K562 (cell line): ENCODE measurements around the gene SNW1. TPM values are rescaled to one million over a fixed set of nuclear protein-coding genes. Genes with fewer than 3 reads are reported as not detected.
A peak's percentile ranks its signal among the peaks of the same experiment; 100 is the strongest.

Experiments used
- ADNP ChIP-seq: fragments of 200-800 bp; sonication (Bioruptor generic); IDR thresholded peaks from 2 replicates; pipeline ENCODE4 v1.6.1; 2016; ENCODE audit warnings: missing genetic modification characterization, missing compliant biosample characterization
- ARID3A ChIP-seq: IDR thresholded peaks from 2 replicates; pipeline ENCODE4 v1.6.1; 2012; ENCODE audit warnings: low read depth, low read length, improper control_type of control experiment, borderline replicate concordance
- BRD4 ChIP-seq: fragments of 200-600 bp; sonication (generic); IDR thresholded peaks from 2 replicates; pipeline ENCODE4 v1.6.1; 2017; ENCODE audit warnings: inconsistent platforms
- CBFA2T3 ChIP-seq: fragments of 450-650 bp; IDR thresholded peaks from 2 replicates; pipeline ENCODE4 v1.6.1; 2017
- CHCHD3 ChIP-seq: fragments of 250-450 bp; sonication (Bioruptor Pico); IDR thresholded peaks from 2 replicates; pipeline ENCODE4 v2.1.2; 2022; ENCODE audit warnings: mild to moderate bottlenecking
- CUX1 ChIP-seq: fragments of 200-800 bp; sonication (Bioruptor generic); IDR thresholded peaks from 2 replicates; pipeline ENCODE4 v1.6.1; 2016; ENCODE audit warnings: missing genetic modification characterization, missing compliant biosample characterization
- DPF2 ChIP-seq: fragments of 450-650 bp; IDR thresholded peaks from 2 replicates; pipeline ENCODE4 v1.6.1; 2016
- GABPB2 ChIP-seq: fragments of 250-450 bp; sonication (Bioruptor Pico); conservative IDR thresholded peaks from 2 replicates; pipeline ENCODE4 v1.5.1; 2021; ENCODE audit warnings: mild to moderate bottlenecking
- GATAD2A ChIP-seq: fragments of 450-650 bp; IDR thresholded peaks from 2 replicates; pipeline ENCODE4 v1.6.1; 2017
- ILK ChIP-seq: fragments of 450-650 bp; IDR thresholded peaks from 2 replicates; pipeline ENCODE4 v1.6.1; 2016; ENCODE audit warnings: missing genetic modification characterization, low read depth, mild to moderate bottlenecking, missing compliant biosample characterization, moderate library complexity, borderline replicate concordance
- IRF2 ChIP-seq: sonication (generic); formaldehyde crosslinking; IDR thresholded peaks from 2 replicates; pipeline ENCODE4 v1.8.1; 2022; ENCODE audit warnings: mild to moderate bottlenecking, missing genetic modification reagents
- KAT2B ChIP-seq: IDR thresholded peaks from one replicate; pipeline ENCODE4 v1.6.1; 2012; ENCODE audit warnings: low read depth, mild to moderate bottlenecking, control low read depth, inconsistent platforms, low read length, moderate library complexity
- KAT7 ChIP-seq: sonication (generic); formaldehyde crosslinking; IDR thresholded peaks from 2 replicates; pipeline ENCODE4 v1.8.0; 2022; ENCODE audit warnings: missing genetic modification reagents, mild to moderate bottlenecking, borderline replicate concordance
- MTA2 ChIP-seq: fragments of 450-650 bp; IDR thresholded peaks from 2 replicates; pipeline ENCODE4 v1.6.1; 2016; ENCODE audit warnings: low read depth
- PCBP2 ChIP-seq: fragments of 200-400 bp; formaldehyde crosslinking; IDR thresholded peaks from 2 replicates; pipeline ENCODE4 v1.6.1; 2018; ENCODE audit warnings: low read length, low read depth, mild to moderate bottlenecking, moderate library complexity; ENCODE audit not compliant: poor library complexity, severe bottlenecking
- PKNOX1 ChIP-seq: fragments of 450-650 bp; IDR thresholded peaks from 2 replicates; pipeline ENCODE4 v1.6.1; 2016
- POLR2AphosphoS5 ChIP-seq: IDR thresholded peaks from 2 replicates; pipeline ENCODE4 v1.6.1; 2011; ENCODE audit warnings: mild to moderate bottlenecking, low read depth, low read length, moderate library complexity; ENCODE audit not compliant: control insufficient read depth, insufficient read depth
- SIN3A ChIP-seq, 2 experiments: fragments of 150-350 bp in 1 of 2; IDR thresholded peaks; 2 replicates each; pipeline ENCODE4 v1.6.1; 2011 to 2016; ENCODE audit warnings: borderline replicate concordance in 2 of 2, low read depth in 2 of 2, low read length in 2 of 2, mild to moderate bottlenecking in 2 of 2, moderate library complexity in 2 of 2; ENCODE audit not compliant: control insufficient read depth in 1 of 2
- U2AF2 ChIP-seq: fragments of 200-400 bp; formaldehyde crosslinking; optimal IDR thresholded peaks from 2 replicates; pipeline ENCODE3; 2017; ENCODE audit warnings: low read depth, mild to moderate bottlenecking, low read length
- ZBTB17 ChIP-seq: fragments of 450-650 bp; formaldehyde crosslinking; IDR thresholded peaks from 2 replicates; pipeline ENCODE4 v1.4.0; 2020; ENCODE audit warnings: mild to moderate bottlenecking
- ZFP30 ChIP-seq: fragments of 250-450 bp; sonication (Bioruptor Pico); IDR thresholded peaks from 2 replicates; pipeline ENCODE4 v1.8.0; 2022; ENCODE audit warnings: moderate library complexity, mild to moderate bottlenecking, inconsistent platforms, borderline replicate concordance
- ZNF431 ChIP-seq: sonication (generic); formaldehyde crosslinking; IDR thresholded peaks from 2 replicates; pipeline ENCODE4 v1.8.0; 2022; ENCODE audit warnings: mild to moderate bottlenecking, missing genetic modification reagents
- ZNF644 ChIP-seq: fragments of 200-800 bp; sonication (Bioruptor generic); IDR thresholded peaks from 2 replicates; pipeline ENCODE4 v1.6.1; 2016; ENCODE audit warnings: low read depth, missing genetic modification characterization, missing compliant biosample characterization
- polyA plus RNA-seq, 8 experiments: library from polyadenylated mRNA; depleted of rRNA in 4 of 8; stranded (reverse) in 5 of 8; unstranded in 3 of 8; fragments of >200 nt; fragmentation: Nextera tagmentation in 2 of 8; fragmentation: Illumina TruSeq in 1 of 8; extraction: Ambion mirVana in 2 of 8; extraction: Trizol in 1 of 8; gene quantifications; 2 replicates each; pipeline versions ENCODE4 v1.2.1 to v1.2.3, GENCODE V29; 2011 to 2014; ENCODE audit warnings: inconsistent platforms in 1 of 8, missing spikeins in 1 of 8
- total RNA-seq, 7 experiments: library from RNA; depleted of rRNA in 6 of 7; stranded (reverse); fragments of >200 nt in 6 of 7; fragmentation: Illumina TruSeq in 2 of 7; extraction: Trizol in 2 of 7; gene quantifications; 2 replicates each; pipeline versions ENCODE4 v1.2.1 to v1.2.3, GENCODE V29; 2011 to 2021; ENCODE audit warnings: low replicate concordance in 1 of 7

Gene SNW1
- total and polyA plus RNA-seq, 9 of the 15 experiments (the other 6 are each of a cell fraction or from before 2014, with no cell fraction given) = 64.4 to 143 (median 98.2) TPM

GRCh38 chr14:77809011-77809410, 48.1 kb upstream of the SNW1 start (continued):
- TF ChIP-seq CUX1 (no peak), SIN3A (IDR thresholded peaks at IDR 0.05; ENCODE audit: borderline replicate concordance in 2 of 2, control insufficient read depth in 1 of 2, low read depth in 2 of 2, low read length in 2 of 2) (no peak), PCBP2 (no peak), ILK (tag) (no peak), PKNOX1 (peak; percentile 51), U2AF2 (no peak), MTA2 (0 out of 2 replicates have a peak, but pooled peaks have one; percentile 13), GATAD2A (no peak), DPF2 (peak; percentile 42; the same call in 1 of the 2 replicates), CBFA2T3 (peak; percentile 64), KAT2B (no peak), ZBTB17 (no peak), ZNF431 (no peak), ZNF644 (tag) (no peak), GABPB2 (CRISPR knock-in tag) (no peak), IRF2 (no peak), KAT7 (no peak), CHCHD3 (no peak), POLR2AphosphoS5 (no peak), ARID3A (no peak), ZFP30 (CRISPR knock-in tag) (no peak), BRD4 (no peak), ADNP (tag) (no peak)
- TF ChIP-seq, all 486 proteins: peak for 8
